ENCODE measurements around the gene LPO.
A peak's percentile ranks its signal among the peaks of the same experiment; 100 is the strongest.

LPO gene

GRCh38 chr17:58302919-58303585, 64.7 kb downstream of the LPO start:
- DNase-seq (ENCODE audit: low spot score): no peak
- no peak for FAIRE-seq

- DNase-seq (ENCODE audit: low spot score): peak; percentile 91
- peak; percentile 97 for FAIRE-seq
Measured at GRCh38 chr17:58303971-58304749, 65.8 kb downstream of the LPO start.

DNA sequence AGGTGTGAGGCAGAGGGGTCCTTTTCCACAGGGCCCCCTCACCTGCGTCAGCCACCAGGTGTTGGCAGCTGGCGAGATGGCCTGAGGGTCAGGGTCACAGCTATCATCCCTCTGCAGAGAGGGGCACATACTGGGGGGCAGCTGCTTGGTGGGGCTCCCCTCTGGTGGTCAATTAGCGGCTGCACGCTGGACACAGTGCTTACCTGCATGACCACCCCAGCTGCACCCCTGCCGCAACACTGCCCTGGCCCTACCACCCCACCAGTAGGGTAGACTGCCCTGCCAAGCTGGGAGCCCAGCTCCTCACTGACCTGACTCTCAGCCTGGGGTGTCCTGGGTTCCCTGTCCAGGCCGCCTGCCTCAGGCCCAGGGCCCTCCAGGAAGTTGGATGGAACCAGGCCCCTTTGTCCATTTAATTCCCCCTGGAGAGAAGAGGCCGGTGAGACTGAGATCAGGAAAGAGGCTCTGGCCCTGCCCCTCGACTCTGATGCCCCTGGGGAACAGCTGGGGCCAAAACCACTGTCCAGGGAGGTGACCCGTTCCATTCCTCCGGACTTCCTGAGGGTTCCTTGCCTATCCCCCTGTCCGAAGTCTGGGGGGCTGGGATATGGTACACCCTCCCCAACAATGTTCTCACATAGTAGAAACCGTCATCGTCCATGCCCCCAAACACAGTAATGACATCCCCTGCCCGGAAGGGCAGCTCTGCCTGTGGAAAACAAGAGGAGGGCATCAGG, 66.5 kb downstream of the LPO start:
- FAIRE-seq: peak; percentile 63
- no peak for DNase-seq (ENCODE audit: low spot score)

DNA sequence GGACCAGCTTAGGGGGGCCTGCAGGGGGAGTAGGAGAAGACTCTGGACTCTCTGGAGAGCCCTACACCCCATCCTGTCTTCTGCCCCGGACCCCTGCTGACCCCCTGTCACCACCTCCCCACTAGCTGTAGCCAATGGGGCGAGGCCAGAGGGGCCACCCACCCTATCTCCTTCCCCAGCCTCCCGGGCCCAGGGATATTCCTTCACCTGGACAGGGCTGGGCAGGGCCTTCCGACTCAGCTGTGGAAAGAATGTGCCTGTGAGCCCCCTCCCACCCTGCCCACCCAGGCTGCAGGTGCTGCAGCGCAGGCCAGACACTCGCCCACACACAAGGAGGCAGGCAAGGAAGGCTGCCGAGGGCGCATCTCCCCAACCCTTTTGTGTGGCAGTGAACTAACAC, 67.2 kb downstream of the LPO start:
- DNase-seq (ENCODE audit: low spot score): no peak
- no peak for FAIRE-seq

- FAIRE-seq (no peak), DNase-seq (ENCODE audit: low spot score) (no peak)
Measured at GRCh38 chr17:58306131-58306951, 68.0 kb downstream of the LPO start.

DNA sequence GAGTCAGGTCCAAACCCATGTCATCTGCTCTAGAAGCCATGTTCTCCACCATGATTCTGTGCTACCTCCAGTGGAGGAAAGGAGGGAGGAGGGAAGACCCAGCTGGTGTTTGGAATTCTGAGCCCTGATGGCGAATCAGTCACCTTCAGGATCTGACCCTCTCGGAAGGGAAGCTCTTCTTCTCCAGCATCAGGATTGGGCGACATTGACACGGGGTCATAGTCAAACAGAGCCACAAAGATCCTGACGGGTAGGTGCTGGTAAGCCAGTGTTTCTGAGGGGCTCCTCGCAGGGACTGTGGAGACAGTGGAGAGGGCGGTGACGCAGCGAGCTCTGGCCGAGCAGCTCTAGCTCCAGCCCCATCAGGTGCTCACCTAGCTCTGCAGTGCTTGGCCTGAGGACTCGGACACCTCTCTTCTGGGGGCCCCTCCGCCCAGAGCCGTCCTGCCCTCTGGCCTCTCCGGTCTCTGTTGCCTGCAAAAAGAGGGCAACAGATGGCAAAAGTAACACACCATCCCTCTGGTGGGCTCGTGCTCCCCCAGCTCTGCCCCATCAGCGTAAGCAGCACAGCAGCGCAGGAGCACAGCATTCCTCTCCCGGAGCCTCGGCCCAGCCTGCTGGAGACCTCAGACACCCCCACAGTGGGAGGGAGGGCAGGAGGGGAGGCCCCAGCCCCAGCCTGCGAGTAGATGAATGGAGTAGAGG, 69.2 kb downstream of the LPO start:
- FAIRE-seq (peak; percentile 85), DNase-seq (ENCODE audit: low spot score) (no peak)

DNA sequence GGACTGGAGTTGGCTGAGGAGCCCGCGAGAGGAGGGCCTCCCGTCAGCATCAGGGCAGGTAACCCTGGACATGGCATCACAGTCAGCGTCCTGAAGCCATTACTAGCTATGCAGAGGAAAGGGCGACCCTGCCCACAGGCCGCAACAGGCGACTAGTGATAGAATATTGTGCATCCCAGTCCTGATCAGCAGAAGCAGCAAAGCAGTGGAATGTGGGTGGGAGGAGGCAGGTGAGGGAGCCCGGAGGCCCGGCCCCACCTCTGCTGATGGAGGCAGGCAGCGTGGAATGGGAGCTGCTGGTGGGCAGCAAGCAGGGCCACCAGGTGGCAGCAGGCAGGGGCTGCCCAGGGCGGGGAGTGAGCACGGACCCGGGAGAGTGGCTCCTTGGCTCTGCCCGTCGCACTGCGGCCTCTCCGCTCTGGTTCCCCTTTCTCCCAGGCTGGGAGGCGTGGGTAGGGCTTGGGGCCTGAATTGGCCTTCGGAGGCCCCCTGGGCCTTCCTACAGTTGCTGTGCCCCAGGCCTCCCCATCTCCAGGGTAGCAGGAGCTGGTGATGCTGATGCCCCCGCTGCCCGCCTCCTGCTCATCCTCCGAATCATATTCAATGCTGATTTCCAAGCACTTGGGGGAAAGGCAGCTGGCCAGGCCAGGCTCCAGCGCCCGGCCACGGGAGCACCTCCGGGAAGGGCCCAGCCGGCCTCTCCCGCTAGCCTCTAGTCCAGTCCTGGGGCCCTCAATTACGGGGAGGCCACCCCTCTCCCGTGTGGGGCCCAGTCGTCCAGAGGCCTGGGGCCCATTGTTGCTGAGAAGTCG, 70.0 kb downstream of the LPO start:
- FAIRE-seq: peak; percentile 90
- DNase-seq (ENCODE audit: low spot score): peak; percentile 76

DNA sequence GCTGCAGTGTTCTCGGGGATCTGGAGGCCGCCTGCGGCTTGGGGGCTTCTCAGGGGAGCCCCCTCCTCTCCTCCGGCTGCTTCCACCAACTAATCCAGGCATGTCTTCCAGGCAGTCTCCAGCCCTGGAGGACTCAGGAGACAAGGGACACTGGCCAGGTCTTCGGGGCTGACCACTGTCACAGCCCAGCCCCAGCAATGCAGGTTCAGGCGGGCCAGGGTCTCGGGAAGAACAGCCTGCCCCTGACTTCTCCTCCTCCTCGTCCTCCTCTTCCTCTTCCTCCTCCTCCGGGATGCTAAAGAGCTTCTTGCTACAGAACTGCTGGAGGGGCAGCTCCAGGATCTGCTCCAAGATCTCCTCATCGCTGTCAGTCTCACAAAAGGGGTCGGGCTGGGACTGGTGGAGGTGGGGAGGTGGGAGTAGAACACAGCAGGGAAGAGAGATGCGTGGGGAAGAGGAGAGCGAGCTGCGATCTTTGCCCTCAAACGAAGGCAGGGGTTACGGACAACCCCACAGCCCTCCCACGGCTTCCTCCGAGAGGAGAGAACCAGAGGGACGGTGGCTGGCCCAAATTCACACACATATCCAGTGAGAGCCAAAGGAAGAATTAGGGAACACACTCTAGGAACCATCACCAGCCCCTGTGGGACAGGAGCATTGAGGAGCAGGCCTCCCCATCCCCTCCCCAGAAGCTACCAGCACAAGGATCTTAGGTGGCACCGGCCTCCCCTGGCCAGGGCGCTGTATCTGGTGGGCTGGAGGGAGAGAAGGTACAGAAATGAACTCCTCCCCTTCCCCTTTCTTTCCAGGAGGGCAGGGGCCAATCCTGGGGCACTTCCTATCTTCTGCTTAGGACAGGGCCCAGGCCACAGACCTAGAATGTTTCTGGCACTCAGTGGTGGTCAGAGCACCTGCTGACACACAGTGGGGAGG, 70.9 kb downstream of the LPO start:
- FAIRE-seq: no peak
- no peak for DNase-seq (ENCODE audit: low spot score)

DNA sequence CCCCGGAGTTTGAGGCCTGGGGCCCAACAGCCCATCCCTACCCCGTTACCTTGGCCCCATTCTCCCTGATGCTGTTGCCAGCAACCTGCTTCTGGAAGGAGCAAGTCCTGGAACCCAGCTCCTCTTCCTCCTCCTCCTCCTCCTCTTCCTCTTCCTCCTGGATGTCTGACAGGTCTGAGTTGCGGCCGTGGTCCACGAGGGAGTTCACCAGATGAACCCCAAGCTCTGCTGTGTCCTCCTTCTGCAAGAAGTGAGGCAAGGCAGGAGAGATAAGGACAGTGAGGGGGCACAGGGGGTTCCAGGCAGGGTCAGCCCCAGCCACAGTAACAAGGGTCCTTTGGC, 71.5 kb downstream of the LPO start:
- FAIRE-seq: peak; percentile 79
- no peak for DNase-seq (ENCODE audit: low spot score)

- DNase-seq (ENCODE audit: low spot score): no peak
- peak; percentile 94 for FAIRE-seq
Measured at GRCh38 chr17:58310511-58311428, 72.4 kb downstream of the LPO start.

- DNase-seq (ENCODE audit: low spot score) (no peak), FAIRE-seq (no peak)
Measured at GRCh38 chr17:58311429-58311894, 73.1 kb downstream of the LPO start.

DNA sequence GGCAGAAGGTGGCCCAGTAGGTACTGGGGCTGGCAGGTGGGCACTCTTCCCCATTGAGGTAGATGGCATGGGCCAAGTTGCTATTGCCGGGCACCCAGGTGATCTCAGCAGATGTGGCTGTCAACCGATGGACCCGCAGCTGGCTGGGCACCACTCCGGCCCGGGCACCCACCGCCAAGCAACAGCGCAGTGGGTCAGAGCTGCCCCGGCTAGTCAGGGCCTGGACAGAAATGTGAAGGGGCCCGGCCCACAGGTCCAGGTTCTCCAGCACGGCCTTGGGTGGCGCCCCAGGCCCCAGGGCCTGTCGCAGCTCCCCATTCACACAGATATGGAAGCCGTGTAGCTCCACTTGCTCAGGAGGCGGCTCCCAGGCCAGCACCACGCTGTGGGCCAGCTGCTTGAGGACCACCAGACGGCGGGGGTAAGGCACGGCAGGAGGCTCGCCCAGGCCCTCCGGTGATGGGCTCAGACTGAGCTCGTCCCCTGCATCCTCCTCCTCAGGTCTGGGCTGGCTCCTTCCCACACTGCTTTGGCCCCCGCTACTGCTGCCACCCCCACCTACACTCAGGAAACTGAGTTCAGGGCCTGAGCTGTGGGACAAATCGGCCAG, 73.7 kb downstream of the LPO start:
- FAIRE-seq (no peak), DNase-seq (ENCODE audit: low spot score) (no peak)

GRCh38 chr17:58312829-58313228, 74.4 kb downstream of the LPO start:
- DNase-seq (ENCODE audit: low spot score): no peak
- FAIRE-seq: no peak

- no peak for FAIRE-seq
- DNase-seq (ENCODE audit: low spot score): no peak
Measured at GRCh38 chr17:58313815-58314705, 75.7 kb downstream of the LPO start.

DNA sequence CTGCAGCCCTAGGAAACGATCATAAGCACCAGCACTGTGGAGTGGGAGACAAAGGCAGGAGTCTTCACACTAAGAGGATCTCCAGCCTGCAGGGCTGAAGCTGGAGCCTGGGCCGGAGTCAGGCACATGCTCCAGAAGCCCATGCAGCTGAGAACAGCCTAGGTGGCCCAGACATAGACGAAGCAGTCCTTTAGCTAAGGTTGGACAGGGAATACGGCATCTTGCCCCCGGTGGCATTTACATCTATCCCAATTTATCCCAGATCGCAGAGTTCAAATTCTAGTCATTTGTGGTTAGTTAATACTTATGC, 76.3 kb downstream of the LPO start:
- FAIRE-seq: no peak

GRCh38 chr17:58315281-58315711, 76.9 kb downstream of the LPO start:
- no peak for FAIRE-seq
- DNase-seq (ENCODE audit: low spot score): no peak

More for the DNA sequence above, 76.3 kb downstream of the LPO start:
- no peak for DNase-seq (ENCODE audit: low spot score)
